GM21360 (cell line): ENCODE data around the gene QSOX2.

ENCODE experiments used
- ATAC-seq: cut with Tn5 transposase; IDR thresholded peaks from one replicate; pipeline ENCODE4 v1.9.1; 2021; ENCODE audit warnings: mild to moderate bottlenecking, moderate library complexity; ENCODE audit not compliant: unreplicated experiment

QSOX2 gene

GRCh38 chr9:136178061-136178772 lies 67.4 kb downstream of the QSOX2 start:
- no peak for ATAC-seq

- ATAC-seq: no peak
These were observed 68.4 kb downstream of the QSOX2 start for GRCh38 chr9:136177224-136177623.

- no peak for ATAC-seq
These were observed 69.9 kb downstream of the QSOX2 start for GRCh38 chr9:136175616-136176197.

GRCh38 chr9:136174779-136175615 lies 70.6 kb downstream of the QSOX2 start:
- ATAC-seq: no peak

GRCh38 chr9:136173648-136174290 lies 71.8 kb downstream of the QSOX2 start:
- no peak for ATAC-seq

- ATAC-seq: no peak
These were observed 73.1 kb downstream of the QSOX2 start for GRCh38 chr9:136172412-136173079.

GRCh38 chr9:136171801-136172411 lies 73.7 kb downstream of the QSOX2 start:
- ATAC-seq: no peak

- ATAC-seq: no peak
These were observed 74.4 kb downstream of the QSOX2 start for GRCh38 chr9:136171009-136171800.

- no peak for ATAC-seq
These were observed 75.4 kb downstream of the QSOX2 start for GRCh38 chr9:136170006-136170901.

- ATAC-seq: no peak
These were observed 76.1 kb downstream of the QSOX2 start for GRCh38 chr9:136169495-136169894.

- no peak for ATAC-seq
These were observed 82.3 kb downstream of the QSOX2 start for GRCh38 chr9:136163248-136163850.

GRCh38 chr9:136160995-136161610 lies 84.5 kb downstream of the QSOX2 start:
- ATAC-seq: no peak

- no peak for ATAC-seq
These were observed 85.2 kb downstream of the QSOX2 start for GRCh38 chr9:136160381-136160841.

GRCh38 chr9:136159851-136160250 lies 85.8 kb downstream of the QSOX2 start:
- ATAC-seq: no peak

- ATAC-seq: no peak
These were observed 87.9 kb downstream of the QSOX2 start for GRCh38 chr9:136157477-136158265.
